ENCODE data around the gene TEX11. TPM values are rescaled to one million over a fixed set of nuclear protein-coding genes. Genes with fewer than 3 reads are reported as not detected.
"Not testable (repeated sequence)": the region's sequence is repeated elsewhere in the genome, so short reads cannot be mapped to it uniquely, and the experiment has no call there.

TEX11 gene
- total and polyA plus RNA-seq, 2 of the 13 experiments (the other 11 are each of a cell fraction or from before 2014, with no cell fraction given) = not detected

DNA sequence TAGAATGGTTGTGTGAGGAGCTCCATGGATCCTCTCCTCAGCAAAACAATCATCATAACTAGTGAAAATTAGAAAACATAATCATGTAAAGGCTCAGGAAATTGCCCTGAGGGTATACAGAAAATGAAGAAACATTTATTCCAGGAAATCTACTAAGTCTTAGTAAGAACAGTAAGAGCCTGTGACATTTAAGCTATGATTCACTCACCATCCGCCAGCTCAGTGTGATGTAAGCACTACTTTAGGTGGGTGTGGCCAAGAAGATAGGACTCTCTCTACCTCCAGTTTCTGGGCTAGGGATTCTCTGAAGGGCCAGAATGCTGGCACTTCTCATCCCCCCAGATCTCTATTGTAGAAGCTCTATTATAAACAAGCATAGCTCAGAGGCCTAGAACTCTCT lies 316.4 kb downstream of the TEX11 start:
- no peak overlapping the region for H3K9ac ChIP-seq (ENCODE audit: insufficient read depth, low read depth, low read length)
- BruUV-seq (replicated peaks) = no TSS peak
- H3K36me3 ChIP-seq (replicated peaks in 1 of 2; ENCODE audit: control insufficient read depth in 1 of 2, insufficient read depth in 2 of 2, low read length in 2 of 2) = no peaks in the 10 kb centered on the region
- H3K4me2 ChIP-seq (ENCODE audit: low read depth, low read length) = no peak overlapping the region
- 14% methylated on average over 1 of the region's 1 CpG for WGBS (ENCODE audit: low lambda C conversion rate)
- H3K79me2 ChIP-seq (ENCODE audit: insufficient read depth, low read length) = no peaks in the 10 kb centered on the region
- no peak overlapping the region for H3K4me3 ChIP-seq (replicated peaks in 1 of 3; ENCODE audit: insufficient read depth in 1 of 3, low read depth in 2 of 3, low read length in 3 of 3)
- in situ Hi-C loops (cut with HindIII; ENCODE audit: extremely low pct_ligation_motif_present, low pct_unique_long_range_greater_than_20kb) (no loop called here), intact Hi-C loops (cut with micrococcal nuclease; ENCODE audit: unreplicated experiment) (no loop called here)
- ATAC-seq = no peak
- ChIA-PET POLR2A (no interaction called here), CTCF (ENCODE audit: low intra/inter-chr PET ratio, low total read pairs) (no interaction called here)
- no peaks in the 10 kb centered on the region for H3K27me3 ChIP-seq (ENCODE audit: control insufficient read depth in 1 of 2, insufficient read depth in 2 of 2, low read length in 2 of 2)
- TF ChIP-seq MAF1 (CRISPR knock-in tag; IDR thresholded peaks at IDR 0.05; ENCODE audit: borderline replicate concordance) (no peak), AKAP8 (CRISPR knock-in tag; IDR thresholded peaks at IDR 0.05) (no peak), GATAD2A (CRISPR knock-in tag; IDR thresholded peaks at IDR 0.05) (no peak), KAT8 (CRISPR knock-in tag; IDR thresholded peaks at IDR 0.05) (no peak), GTF3A (CRISPR knock-in tag; conservative IDR thresholded peaks at IDR 0.05) (no peak), ZNF138 (CRISPR knock-in tag; IDR thresholded peaks at IDR 0.05; ENCODE audit: low read depth) (no peak), TGIF2 (CRISPR knock-in tag; IDR thresholded peaks at IDR 0.05) (no peak), ZFP41 (CRISPR knock-in tag; IDR thresholded peaks at IDR 0.05; ENCODE audit: borderline replicate concordance) (no peak), TCF12 (IDR thresholded peaks at IDR 0.05) (no peak), TCF12 (CRISPR knock-in tag; IDR thresholded peaks at IDR 0.05) (no peak), CERS6 (CRISPR knock-in tag; IDR thresholded peaks at IDR 0.05) (no peak), MEIS1 (CRISPR knock-in tag; IDR thresholded peaks at IDR 0.05; ENCODE audit: borderline replicate concordance) (no peak), HOXA3 (CRISPR knock-in tag; IDR thresholded peaks at IDR 0.05) (no peak), HNRNPL (IDR thresholded peaks at IDR 0.05; ENCODE audit: low read depth, low read length) (no peak), KAT7 (CRISPR knock-in tag; IDR thresholded peaks at IDR 0.05; ENCODE audit: borderline replicate concordance) (no peak), NFYC (CRISPR knock-in tag; IDR thresholded peaks at IDR 0.05) (no peak), ZEB1 (IDR thresholded peaks at IDR 0.05; ENCODE audit: insufficient replicate concordance, low read depth) (no peak)
- no peak for FAIRE-seq
- DNase-seq (ENCODE audit: low spot score) = no peak
- no peaks in the 10 kb centered on the region for H3K4me1 ChIP-seq (ENCODE audit: insufficient read depth, low read length)
- H3K9me3 ChIP-seq (ENCODE audit: low read length) = no peaks in the 10 kb centered on the region
- no peaks in the 10 kb centered on the region for H4K20me1 ChIP-seq (ENCODE audit: insufficient read depth, low read length)
- H2AFZ ChIP-seq (ENCODE audit: low read length) = no peak overlapping the region
- H3K27ac ChIP-seq (ENCODE audit: extremely low read length, insufficient read depth, low read length) = no peak overlapping the region

- in situ Hi-C loops (cut with HindIII; ENCODE audit: extremely low pct_ligation_motif_present, low pct_unique_long_range_greater_than_20kb); BruUV-seq (replicated peaks); H3K27ac ChIP-seq (ENCODE audit: extremely low read length, insufficient read depth, low read length); H3K27me3 ChIP-seq (ENCODE audit: control insufficient read depth in 1 of 2, insufficient read depth in 2 of 2, low read length in 2 of 2); CTCF ChIA-PET (ENCODE audit: low intra/inter-chr PET ratio, low total read pairs); H3K79me2 ChIP-seq (ENCODE audit: insufficient read depth, low read length); DNase-seq (ENCODE audit: low spot score); intact Hi-C loops (cut with micrococcal nuclease; ENCODE audit: unreplicated experiment); POLR2A ChIA-PET; H3K36me3 ChIP-seq (replicated peaks in 1 of 2; ENCODE audit: control insufficient read depth in 1 of 2, insufficient read depth in 2 of 2, low read length in 2 of 2); H2AFZ ChIP-seq (ENCODE audit: low read length); H4K20me1 ChIP-seq (ENCODE audit: insufficient read depth, low read length); FAIRE-seq; H3K9ac ChIP-seq (ENCODE audit: insufficient read depth, low read depth, low read length); H3K4me1 ChIP-seq (ENCODE audit: insufficient read depth, low read length); ATAC-seq; H3K4me2 ChIP-seq (ENCODE audit: low read depth, low read length); H3K9me3 ChIP-seq (ENCODE audit: low read length); H3K4me3 ChIP-seq (replicated peaks in 1 of 3; ENCODE audit: insufficient read depth in 1 of 3, low read depth in 2 of 3, low read length in 3 of 3): not testable (repeated sequence)
- no CpG with 5 or more reads among the region's 1 CpG for WGBS (ENCODE audit: low lambda C conversion rate)
Observed at GRCh38 chrX:70587158-70587557, 321.4 kb downstream of the TEX11 start.
